Fibroblast of skin of left quadriceps (primary cell): ENCODE results near the gene ZBTB43.
"Not testable (repeated sequence)": the region's sequence is repeated elsewhere in the genome, so short reads cannot be mapped to it uniquely, and the experiment has no call there.

Experiments used
- DNase-seq, 2 experiments: peaks; one replicate each; pipeline ENCODE4 v3.0.0-alpha.2; 2013; ENCODE audit warnings: low read depth in 2 of 2

Gene ZBTB43, protein sequence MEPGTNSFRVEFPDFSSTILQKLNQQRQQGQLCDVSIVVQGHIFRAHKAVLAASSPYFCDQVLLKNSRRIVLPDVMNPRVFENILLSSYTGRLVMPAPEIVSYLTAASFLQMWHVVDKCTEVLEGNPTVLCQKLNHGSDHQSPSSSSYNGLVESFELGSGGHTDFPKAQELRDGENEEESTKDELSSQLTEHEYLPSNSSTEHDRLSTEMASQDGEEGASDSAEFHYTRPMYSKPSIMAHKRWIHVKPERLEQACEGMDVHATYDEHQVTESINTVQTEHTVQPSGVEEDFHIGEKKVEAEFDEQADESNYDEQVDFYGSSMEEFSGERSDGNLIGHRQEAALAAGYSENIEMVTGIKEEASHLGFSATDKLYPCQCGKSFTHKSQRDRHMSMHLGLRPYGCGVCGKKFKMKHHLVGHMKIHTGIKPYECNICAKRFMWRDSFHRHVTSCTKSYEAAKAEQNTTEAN

GRCh38 chr9:126804696-126805553 lies at the start of gene ZBTB43:
ZBTB43 (plus strand) TSS chr9:126805040; CDS start chr9:126832510, 27,470 bp downstream.
- DNase-seq, result peak; percentile 91 to 92

DNA sequence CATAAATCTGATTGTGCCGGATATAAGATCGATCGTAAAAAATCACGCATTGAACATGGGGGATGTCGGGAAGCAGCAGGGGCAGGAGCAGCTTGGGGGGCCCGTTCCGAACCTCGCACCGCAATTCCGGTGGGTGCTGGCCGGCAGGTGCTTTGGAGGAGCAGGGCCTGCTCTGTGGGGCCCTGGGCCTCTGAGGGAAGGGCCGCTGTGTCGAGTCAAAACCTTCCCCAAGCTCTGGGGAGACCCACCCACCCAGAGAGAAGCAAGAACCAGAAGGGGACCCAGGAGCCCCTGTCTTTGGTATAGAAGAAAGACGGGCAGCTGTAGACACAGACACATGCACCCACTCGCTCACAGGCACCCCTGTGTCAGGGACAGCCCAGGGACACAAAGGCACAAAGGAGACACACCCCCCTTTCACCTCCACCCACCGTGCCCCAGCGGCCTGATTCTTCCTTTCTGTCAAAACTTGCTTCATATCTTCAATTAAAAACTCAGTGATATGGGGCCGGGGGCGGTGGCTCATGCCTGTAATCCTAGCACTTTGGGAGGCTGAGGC lies 49.4 kb upstream of the ZBTB43 start:
- no peak for DNase-seq

DNA sequence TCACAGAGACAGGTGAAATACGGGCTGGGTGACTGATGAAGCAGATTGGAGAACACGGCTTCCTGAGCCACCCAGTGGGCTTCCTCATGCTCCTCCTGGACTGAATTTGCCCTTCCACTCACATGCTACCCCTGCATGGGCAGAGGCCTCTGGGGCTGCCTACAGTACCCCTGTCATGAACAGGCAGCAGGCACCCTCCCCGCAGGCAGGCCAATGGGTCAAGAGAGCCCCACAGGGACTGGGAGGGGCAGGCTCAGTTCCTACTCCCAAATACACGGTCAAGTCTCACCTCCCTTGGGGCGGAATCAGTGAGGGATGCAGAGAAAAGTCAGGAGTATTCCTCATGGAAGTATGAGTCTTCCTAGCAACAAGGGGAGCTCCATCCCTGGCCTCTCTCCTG lies 48.6 kb upstream of the ZBTB43 start:
- no peak for DNase-seq

GRCh38 chr9:126756876-126757415 lies 47.9 kb upstream of the ZBTB43 start:
- DNase-seq, result no peak

- no peak for DNase-seq
These were observed 45.8 kb upstream of the ZBTB43 start for GRCh38 chr9:126758916-126759585.

- DNase-seq, result no peak
These were observed 43.6 kb upstream of the ZBTB43 start for GRCh38 chr9:126761274-126761673.

DNA sequence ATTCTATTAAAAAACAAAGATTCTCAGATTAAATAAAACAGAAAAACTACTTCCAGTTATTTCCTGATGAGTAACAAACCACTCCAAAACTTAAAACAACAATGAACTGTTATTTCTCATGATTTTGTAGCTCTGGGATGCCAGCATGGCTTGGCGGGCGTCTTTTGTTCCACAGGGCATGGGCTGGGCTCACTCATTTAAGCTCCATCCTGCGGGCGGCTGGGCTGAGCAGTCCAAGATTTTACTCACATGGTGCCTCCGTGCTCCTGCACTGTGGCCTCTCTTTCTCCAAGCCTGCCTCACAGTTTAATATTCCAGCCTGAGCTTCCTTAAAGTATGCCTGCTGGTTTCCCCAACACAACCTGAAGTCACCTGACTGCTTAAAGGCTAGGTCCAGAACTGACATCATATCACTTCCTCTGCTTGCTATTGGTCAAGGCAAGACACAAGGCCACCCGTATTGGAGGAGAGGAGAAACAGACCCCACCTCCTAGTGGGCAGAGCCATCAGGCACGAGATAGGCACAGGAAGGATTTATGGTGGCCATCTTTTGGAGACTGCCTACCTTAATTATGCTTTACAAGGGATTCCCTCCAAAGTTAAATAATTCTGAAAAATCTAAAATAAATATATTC lies 41.6 kb upstream of the ZBTB43 start:
- no peak for DNase-seq

- DNase-seq, result no peak
These were observed 31.7 kb upstream of the ZBTB43 start for GRCh38 chr9:126773004-126773607.

DNA sequence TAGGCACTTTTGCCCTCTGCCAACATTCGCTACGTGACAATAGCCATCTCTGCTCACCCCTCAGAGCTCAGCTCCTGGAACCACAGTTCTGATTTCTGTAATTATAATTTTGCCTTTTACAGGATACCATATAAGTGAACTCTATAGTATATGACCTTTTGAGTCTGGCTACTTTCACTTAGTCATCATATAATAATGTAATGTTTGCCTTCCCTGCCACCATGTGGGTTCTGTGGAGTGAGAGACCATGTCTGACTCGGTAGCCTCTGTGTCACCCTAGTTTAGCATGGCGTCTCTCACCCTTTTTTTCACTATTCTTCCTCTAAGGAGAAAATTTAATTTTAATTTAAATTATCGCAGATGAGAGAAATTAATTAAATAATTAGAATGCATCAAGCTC lies 28.9 kb upstream of the ZBTB43 start:
- no peak for DNase-seq

GRCh38 chr9:126777733-126778132 lies 27.1 kb upstream of the ZBTB43 start:
- DNase-seq, result no peak

DNA sequence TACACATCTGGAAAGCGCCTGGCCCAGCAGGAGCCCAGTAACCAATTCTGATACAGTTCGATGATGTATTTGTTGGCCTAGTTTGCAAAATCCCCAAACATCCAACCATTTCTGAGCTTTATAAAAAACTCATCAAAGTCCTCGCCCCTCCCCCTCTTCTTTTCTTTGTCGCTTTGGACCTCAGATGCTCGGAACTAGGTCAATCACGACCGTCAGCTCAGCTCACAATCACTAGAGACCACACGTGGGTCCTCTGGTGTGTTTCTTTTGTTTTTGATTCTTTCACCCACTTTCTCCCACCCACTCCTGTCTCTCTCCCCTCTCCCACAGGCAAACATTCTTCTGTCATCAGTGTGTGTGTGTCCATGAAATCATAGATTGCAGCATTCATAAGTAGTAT lies 26.7 kb upstream of the ZBTB43 start:
- DNase-seq, result no peak

DNA sequence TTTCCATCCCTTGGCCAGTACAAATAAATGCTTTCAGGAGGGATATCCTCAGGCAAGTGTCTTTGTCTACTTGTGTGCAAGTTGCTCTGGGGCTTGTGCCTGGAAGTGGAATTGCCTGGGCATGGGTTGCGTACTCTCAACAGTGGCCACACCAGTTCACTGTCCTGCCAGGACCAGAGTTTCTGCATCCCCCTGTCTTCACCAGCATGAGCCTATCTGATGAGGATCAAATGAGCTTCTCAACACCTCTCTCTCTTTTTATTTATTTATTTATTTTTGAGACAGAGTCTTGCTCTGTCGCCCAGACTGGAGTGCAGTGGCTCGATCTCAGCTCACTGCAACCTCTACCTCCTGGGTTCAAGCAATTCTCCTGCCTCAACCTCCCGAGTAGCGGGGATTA lies 26.1 kb upstream of the ZBTB43 start:
- DNase-seq, result not testable (repeated sequence)

DNA sequence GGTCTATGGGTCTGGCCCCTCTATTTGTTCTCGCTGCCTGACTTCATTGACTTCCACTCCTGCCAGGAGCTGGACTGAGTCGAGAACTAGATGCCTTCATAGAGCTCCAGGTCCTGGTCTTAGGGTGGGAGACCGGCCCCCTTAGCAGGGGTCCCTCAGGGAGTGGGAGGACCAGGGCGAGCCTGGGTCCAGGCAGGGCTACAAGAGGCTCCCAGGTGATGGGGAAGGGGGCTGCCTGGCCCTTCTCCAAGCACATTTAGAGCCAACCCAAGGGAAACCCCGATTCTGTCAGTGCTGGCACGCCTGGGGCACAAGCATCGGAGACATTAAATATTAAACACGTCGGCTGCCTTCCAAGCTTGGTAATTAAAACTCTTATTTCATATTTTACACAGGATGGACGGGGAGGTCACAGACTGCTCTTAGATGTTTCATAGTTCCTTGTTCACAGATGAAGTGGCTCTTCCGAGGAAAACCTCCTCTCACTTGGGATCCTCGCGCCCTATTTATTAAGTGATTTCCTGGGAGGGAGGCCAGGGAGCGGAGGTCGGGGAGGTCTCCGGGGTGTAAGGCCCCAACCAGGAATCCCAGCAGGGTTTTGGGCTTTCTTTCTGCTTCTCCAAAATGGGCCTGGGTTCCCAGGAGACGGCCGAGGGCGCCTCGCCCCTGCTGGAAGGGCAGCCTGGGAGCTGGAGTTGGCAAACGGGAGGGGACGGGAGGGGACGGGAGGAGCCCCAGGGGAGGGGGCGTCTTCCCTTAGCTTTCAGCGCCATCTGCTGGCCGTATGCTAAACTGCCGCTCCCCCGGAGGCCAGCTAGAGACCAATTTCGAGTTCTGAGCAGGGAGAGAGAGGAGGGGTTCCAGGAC lies 23.4 kb upstream of the ZBTB43 start:
- peak; percentile 36 to 45 for DNase-seq

DNA sequence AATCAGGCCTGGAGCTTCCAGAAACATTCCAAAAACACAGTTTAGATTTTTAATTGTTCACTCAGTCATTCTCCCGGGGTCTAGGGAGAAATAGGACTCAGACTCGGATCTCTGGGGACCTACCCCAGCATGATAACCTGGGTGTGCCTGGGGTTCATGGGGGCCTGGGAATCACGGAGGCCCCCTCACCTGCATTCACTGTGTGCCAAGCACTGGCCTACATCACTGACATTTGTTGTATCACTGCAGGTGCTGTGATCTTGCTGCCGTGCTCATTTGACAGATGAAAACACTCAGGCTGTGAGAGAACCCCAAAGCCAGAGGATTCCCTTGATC lies 22.8 kb upstream of the ZBTB43 start:
- DNase-seq, result no peak

GRCh38 chr9:126783949-126784348 lies 20.9 kb upstream of the ZBTB43 start:
- no peak for DNase-seq

- no peak for DNase-seq
These were observed 20.4 kb upstream of the ZBTB43 start for GRCh38 chr9:126784401-126784800.

- not testable (repeated sequence) for DNase-seq
These were observed 20.0 kb upstream of the ZBTB43 start for GRCh38 chr9:126784841-126785240.

GRCh38 chr9:126788046-126788445 lies 16.8 kb upstream of the ZBTB43 start:
- DNase-seq, result no peak

- no peak for DNase-seq
These were observed 16.0 kb upstream of the ZBTB43 start for GRCh38 chr9:126788634-126789349.
